Adrenal gland (tissue), 12 donors: ENCODE measurements around the gene LATS1. TPM values are rescaled to one million over a fixed set of nuclear protein-coding genes. Genes with fewer than 3 reads are reported as not detected.

Experiments
- DNase-seq, 7 donors: peaks; one replicate each; pipeline ENCODE4 v3.0.0-alpha.2; 2019 to 2020
- H3K27ac ChIP-seq, 5 donors: fragments of 200-600 bp; sonication (generic) in 4 of 5; 1 replicate in 3 of 5; 2 replicates in 2 of 5; pipeline versions ENCODE4 v1.5.1 to v1.8.0; 2016 to 2020; ENCODE audit warnings: mild to moderate bottlenecking in 1 of 5
- H3K27me3 ChIP-seq: fragments of 200-600 bp; 2 replicates; pipeline ENCODE4 v1.8.0; 2021
- H3K36me3 ChIP-seq, 2 donors: fragments of 200-600 bp; replicated peaks in 1 of 2; 1 replicate in 1 of 2; 2 replicates in 1 of 2; pipeline versions ENCODE4 v1.5.1 to v1.8.0; 2018 to 2022
- H3K4me1 ChIP-seq, 2 donors: fragments of 200-600 bp; replicated peaks in 1 of 2; 1 replicate in 1 of 2; 2 replicates in 1 of 2; pipeline versions ENCODE4 v1.5.1 to v1.8.0; 2018 to 2021
- H3K4me3 ChIP-seq, 4 donors: fragments of 200-600 bp; sonication (generic) in 3 of 4; one replicate each; pipeline ENCODE4 v1.5.1; 2016 to 2018
- H3K9me3 ChIP-seq, 3 donors: fragments of 200-600 bp; sonication (generic) in 1 of 3; replicated peaks in 1 of 3; 1 replicate in 2 of 3; 2 replicates in 1 of 3; pipeline versions ENCODE4 v1.5.1 to v1.8.0; 2016 to 2021
- CTCF ChIP-seq, 6 experiments: fragments of 450-650 bp in 4 of 6; fragments of 200-600 bp in 2 of 6; sonication (generic) in 1 of 6; IDR thresholded peaks; 1 replicate in 5 of 6; 2 replicates in 1 of 6; pipeline versions ENCODE4 v1.5.1 to v1.8.0; 2016 to 2021; ENCODE audit warnings: antibody characterized with exemption in 6 of 6, mild to moderate bottlenecking in 2 of 6, moderate library complexity in 1 of 6
- POLR2A ChIP-seq, 2 donors: fragments of 450-650 bp; IDR thresholded peaks; one replicate each; pipeline ENCODE4 v1.6.1; 2017; ENCODE audit warnings: antibody characterized with exemption in 2 of 2, mild to moderate bottlenecking in 2 of 2, moderate library complexity in 1 of 2
- WGBS, 4 donors: extraction: QIAGEN DNeasy Blood & Tissue Kit in 2 of 4; methylation state at CpG; one replicate each; pipeline versions ENCODE4 v1.1.5 to v1.1.7; 2013 to 2017; 5-methylcytosine and 5-hydroxymethylcytosine counted together
- intact Hi-C, 2 donors: fragments of 100-400 bp; cut with DNase I; formaldehyde crosslinking; loops; one replicate each; pipeline versions ENCODE4 v1.14.1 to v1.15.0; 2022 to 2023
- polyA plus RNA-seq, 3 donors: library from polyadenylated mRNA; stranded (reverse); fragments of 200-250 nt in 2 of 3; fragments of 350-450 nt in 1 of 3; fragmentation: Illumina TruSeq in 1 of 3; extraction: RNeasy Lipid Tissue Mini Kit (QIAGEN cat#74804) in 1 of 3; gene quantifications; one replicate each; pipeline ENCODE4 v1.2.3, GENCODE V29; 2013 to 2014
- total RNA-seq, 9 donors: library from RNA; depleted of rRNA in 4 of 9; stranded (reverse); fragments of >200 nt in 4 of 9; fragments of 120-200 nt in 1 of 9; fragmentation: NEBNext Ultra II Directional in 1 of 9; extraction: Animal tissue kit (Norgen Biotek cat#: 25700) in 1 of 9; gene quantifications; one replicate each; pipeline versions ENCODE4 v1.1.0 to v1.2.4, GENCODE V29; 2013 to 2023
- donor health status: healthy with polysubstance abuse.
- donor health status: Bipolar disorder and iron deficiency.
- donor health status: DM: yes; HTN: yes; CAD: no.
- donor health status: DM: no; HTN: no; CAD: no.
- donor health status: DM: no; HTN: no; CAD: no.
- donor health status: DM: yes; HTN: yes; CAD: no.

Gene LATS1
- total and polyA plus RNA-seq, 12 donors: 6.2 to 39.6 (median 24.2) TPM

- peak within 1 kb of the TSS; percentile 53 to 89 (median 71) for H3K27ac ChIP-seq
- H3K36me3 ChIP-seq: no peaks in the 10 kb centered on the region
- no peaks in the 10 kb centered on the region for H3K27me3 ChIP-seq
- H3K9me3 ChIP-seq: no peaks in the 10 kb centered on the region
- DNase-seq: peak; percentile 86 to 92 (median 88)
- H3K4me3 ChIP-seq: peak within 1 kb of the TSS; percentile 61 to 93 (median 84)
- peaks cover 0 to 11% of the 10 kb centered on the region in 2 donors for H3K4me1 ChIP-seq
- WGBS, 4 donors: 0 to 2% (median 1%) methylated on average over 15 to 69 of the region's 69 CpGs
- TF ChIP-seq CTCF (IDR thresholded peaks at IDR 0.05) (peak in 4 of 6 experiments; percentile 2 to 14 (median 8)), POLR2A (IDR thresholded peaks at IDR 0.05) (peak; percentile 48 to 83)
- intact Hi-C loops: no loop called here
These were observed 69.5 kb downstream of the LATS1 start, which contains the start of gene KATNA1 for GRCh38 chr6:149648148-149649145. KATNA1 (minus strand) TSS chr6:149648714; CDS start chr6:149638547, 10,167 bp downstream.

- intact Hi-C loops: no loop called here
- Histone ChIP-seq H3K27ac (no peak overlapping the region), H3K4me3 (peak overlapping the region in 1 of 4 donors; percentile 80), H3K36me3 (no peaks in the 10 kb centered on the region), H3K9me3 (no peaks in the 10 kb centered on the region), H3K4me1 (peaks cover 0 to 11% of the 10 kb centered on the region in 2 donors), H3K27me3 (no peaks in the 10 kb centered on the region)
- DNase-seq: no peak
- 87 to 93% (median 92%) methylated on average over 3 of the region's 3 CpGs for WGBS, 4 donors
- no peak for TF ChIP-seq POLR2A (IDR thresholded peaks at IDR 0.05)
- no peak for TF ChIP-seq CTCF (IDR thresholded peaks at IDR 0.05)
These were observed 71.3 kb downstream of the LATS1 start for GRCh38 chr6:149646599-149646998.

GRCh38 chr6:149642829-149643580, 74.9 kb downstream of the LATS1 start:
- Histone ChIP-seq H3K27me3 (no peaks in the 10 kb centered on the region), H3K4me1 (peaks cover 0 to 11% of the 10 kb centered on the region in 2 donors), H3K4me3 (no peak overlapping the region), H3K36me3 (no peaks in the 10 kb centered on the region), H3K9me3 (no peaks in the 10 kb centered on the region), H3K27ac (no peak overlapping the region)
- TF ChIP-seq POLR2A (IDR thresholded peaks at IDR 0.05) (no peak), CTCF (IDR thresholded peaks at IDR 0.05) (no peak)
- intact Hi-C loops: no loop called here
- 91 to 100% (median 96%) methylated on average over 1 of the region's 1 CpG for WGBS, 4 donors
- DNase-seq: no peak

GRCh38 chr6:149636124-149636523, 81.8 kb downstream of the LATS1 start:
- H3K36me3 ChIP-seq: no peaks in the 10 kb centered on the region
- DNase-seq: no peak
- no peak for TF ChIP-seq CTCF (IDR thresholded peaks at IDR 0.05)
- no peak for TF ChIP-seq POLR2A (IDR thresholded peaks at IDR 0.05)
- 64 to 70% (median 67%) methylated on average over 2 of the region's 2 CpGs for WGBS, 4 donors
- no peaks in the 10 kb centered on the region for H3K4me1 ChIP-seq
- no peak overlapping the region for H3K4me3 ChIP-seq
- intact Hi-C loops: no loop called here
- no peaks in the 10 kb centered on the region for H3K27me3 ChIP-seq
- H3K9me3 ChIP-seq: no peaks in the 10 kb centered on the region
- no peak overlapping the region for H3K27ac ChIP-seq
